Peyer's patch (tissue), 4 donors: ENCODE results near the gene SULT1C4. TPM values are rescaled to one million over a fixed set of nuclear protein-coding genes. Genes with fewer than 3 reads are reported as not detected.
A peak's percentile ranks its signal among the peaks of the same experiment; 100 is the strongest.

Source experiments
- DNase-seq, 3 donors: peaks; one replicate each; pipeline ENCODE4 v3.0.0-alpha.2; 2017 to 2019
- H3K27ac ChIP-seq, 4 donors: fragments of 200-600 bp; sonication (generic); one replicate each; pipeline ENCODE4 v1.5.1; 2016 to 2019
- H3K27me3 ChIP-seq, 2 donors: fragments of 200-600 bp; sonication (generic); one replicate each; pipeline ENCODE4 v1.5.1; 2019
- H3K36me3 ChIP-seq, 3 donors: fragments of 200-600 bp; sonication (generic); one replicate each; pipeline ENCODE4 v1.5.1; 2016 to 2019
- H3K4me1 ChIP-seq, 4 donors: fragments of 200-600 bp; sonication (generic); one replicate each; pipeline ENCODE4 v1.5.1; 2016 to 2019
- H3K4me3 ChIP-seq, 4 donors: fragments of 200-600 bp; sonication (generic); 1 replicate in 3 of 4; 2 replicates in 1 of 4; pipeline ENCODE4 v1.5.1; 2016 to 2019; ENCODE audit warnings: mild to moderate bottlenecking in 1 of 4
- H3K9me3 ChIP-seq, 4 donors: fragments of 200-600 bp; sonication (generic); one replicate each; pipeline ENCODE4 v1.5.1; 2016 to 2019; ENCODE audit warnings: mild to moderate bottlenecking in 1 of 4
- CTCF ChIP-seq, 6 experiments: fragments of 450-650 bp in 4 of 6; fragments of 200-600 bp in 2 of 6; sonication (generic) in 1 of 6; IDR thresholded peaks; one replicate each; pipeline ENCODE4 v1.5.1; 2017 to 2019; ENCODE audit warnings: antibody characterized with exemption in 6 of 6, mild to moderate bottlenecking in 3 of 6, moderate library complexity in 1 of 6
- POLR2A ChIP-seq, 2 donors: fragments of 450-650 bp; IDR thresholded peaks; one replicate each; pipeline ENCODE4 v1.5.1; 2017; ENCODE audit warnings: antibody characterized with exemption in 2 of 2, mild to moderate bottlenecking in 2 of 2, moderate library complexity in 2 of 2
- total RNA-seq, 4 donors: library from RNA; depleted of rRNA; stranded (reverse); fragments of >200 nt; gene quantifications; one replicate each; pipeline ENCODE4 v1.1.0, GENCODE V29; 2016

The SULT1C4 gene
- total RNA-seq, 4 donors from 2014 or later = 1.3 to 5.8 (median 1.9) TPM; not detected in 1

- no peak for TF ChIP-seq CTCF (IDR thresholded peaks at IDR 0.05)
- TF ChIP-seq POLR2A (IDR thresholded peaks at IDR 0.05) = no peak
- no peak overlapping the region for H3K27ac ChIP-seq
- no peak for DNase-seq
- H3K4me3 ChIP-seq = no peak overlapping the region
- H3K27me3 ChIP-seq = no peaks in the 10 kb centered on the region
- no peaks in the 10 kb centered on the region for H3K4me1 ChIP-seq
- H3K9me3 ChIP-seq = no peaks in the 10 kb centered on the region
- H3K36me3 ChIP-seq = no peaks in the 10 kb centered on the region
Observed at GRCh38 chr2:108414256-108414876, 36.6 kb downstream of the SULT1C4 start.

GRCh38 chr2:108414945-108415344 is 37.2 kb downstream of the SULT1C4 start:
- DNase-seq = no peak
- Histone ChIP-seq H3K4me1 (no peaks in the 10 kb centered on the region), H3K27ac (no peak overlapping the region), H3K36me3 (no peaks in the 10 kb centered on the region), H3K27me3 (no peaks in the 10 kb centered on the region), H3K9me3 (no peaks in the 10 kb centered on the region), H3K4me3 (no peak overlapping the region)
- TF ChIP-seq POLR2A (IDR thresholded peaks at IDR 0.05) (no peak), CTCF (IDR thresholded peaks at IDR 0.05) (no peak)

DNA sequence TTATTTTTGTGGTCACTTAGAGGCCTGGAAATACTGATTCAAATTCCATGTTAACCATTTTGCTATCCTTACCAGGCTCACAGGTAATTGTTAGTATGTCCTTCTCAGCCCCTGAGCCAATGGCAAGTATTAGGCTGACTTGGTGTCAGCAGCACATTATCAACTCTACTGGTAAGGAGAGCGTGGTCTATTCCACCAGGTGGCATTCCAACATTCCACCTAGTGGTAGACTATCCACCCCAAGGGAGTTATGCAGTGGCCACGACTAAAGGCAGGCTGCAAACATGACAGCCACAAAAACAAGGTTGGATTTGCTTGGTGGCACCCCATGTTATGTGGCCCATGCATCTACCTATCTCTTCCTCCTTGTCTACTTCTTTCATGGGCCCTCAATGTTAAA is 39.5 kb downstream of the SULT1C4 start:
- DNase-seq = peak in 1 of 3 donors; percentile 60
- H3K9me3 ChIP-seq = no peaks in the 10 kb centered on the region
- H3K4me3 ChIP-seq = no peak overlapping the region
- no peaks in the 10 kb centered on the region for H3K4me1 ChIP-seq
- H3K27me3 ChIP-seq = no peaks in the 10 kb centered on the region
- TF ChIP-seq POLR2A (IDR thresholded peaks at IDR 0.05) (no peak), CTCF (IDR thresholded peaks at IDR 0.05) (peak in 4 of 6 experiments; percentile 11 to 68 (median 64))
- no peaks in the 10 kb centered on the region for H3K36me3 ChIP-seq
- H3K27ac ChIP-seq = no peak overlapping the region

DNA sequence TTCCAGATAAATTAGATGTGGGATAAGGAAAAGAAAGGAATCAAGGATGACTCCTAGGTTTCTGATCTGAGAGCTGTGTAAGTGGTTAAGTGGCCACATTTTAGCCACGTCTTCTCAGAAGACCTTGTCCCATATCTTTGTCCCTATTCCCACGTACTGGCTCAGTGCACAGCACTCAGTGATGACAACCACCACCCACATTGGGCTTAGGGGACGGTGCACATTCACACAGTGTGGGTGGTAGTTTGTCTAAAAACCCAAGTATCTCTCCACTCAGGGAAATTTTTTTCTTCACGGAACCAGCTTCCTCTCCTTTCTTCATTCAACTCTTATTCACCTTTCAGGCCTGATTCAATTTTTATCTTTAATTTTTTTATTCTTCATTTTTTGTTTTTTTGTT is 40.7 kb downstream of the SULT1C4 start:
- Histone ChIP-seq H3K4me3 (no peak overlapping the region), H3K9me3 (no peaks in the 10 kb centered on the region), H3K27ac (no peak overlapping the region), H3K27me3 (no peaks in the 10 kb centered on the region), H3K4me1 (no peaks in the 10 kb centered on the region), H3K36me3 (no peaks in the 10 kb centered on the region)
- TF ChIP-seq POLR2A (IDR thresholded peaks at IDR 0.05) = no peak
- no peak for TF ChIP-seq CTCF (IDR thresholded peaks at IDR 0.05)
- no peak for DNase-seq

GRCh38 chr2:108423067-108423466 is 45.3 kb downstream of the SULT1C4 start:
- DNase-seq = no peak
- Histone ChIP-seq H3K4me3 (no peak overlapping the region), H3K4me1 (no peaks in the 10 kb centered on the region), H3K36me3 (no peaks in the 10 kb centered on the region), H3K9me3 (no peaks in the 10 kb centered on the region), H3K27me3 (no peaks in the 10 kb centered on the region), H3K27ac (no peak overlapping the region)
- TF ChIP-seq CTCF (IDR thresholded peaks at IDR 0.05) = no peak
- TF ChIP-seq POLR2A (IDR thresholded peaks at IDR 0.05) = no peak
